ENCODE results near the gene CMC1.
A peak's percentile ranks its signal among the peaks of the same experiment; 100 is the strongest.
"Not testable (repeated sequence)": the region's sequence is repeated elsewhere in the genome, so short reads cannot be mapped to it uniquely, and the experiment has no call there.

CMC1 gene

GRCh38 chr3:28241221-28242160 lies at the start of gene CMC1:
Gene CMC1, plus strand, starts transcription at chr3:28241619. Its CDS starts 175 bp downstream, at chr3:28241794.
- FAIRE-seq, result peak; percentile 95

DNA sequence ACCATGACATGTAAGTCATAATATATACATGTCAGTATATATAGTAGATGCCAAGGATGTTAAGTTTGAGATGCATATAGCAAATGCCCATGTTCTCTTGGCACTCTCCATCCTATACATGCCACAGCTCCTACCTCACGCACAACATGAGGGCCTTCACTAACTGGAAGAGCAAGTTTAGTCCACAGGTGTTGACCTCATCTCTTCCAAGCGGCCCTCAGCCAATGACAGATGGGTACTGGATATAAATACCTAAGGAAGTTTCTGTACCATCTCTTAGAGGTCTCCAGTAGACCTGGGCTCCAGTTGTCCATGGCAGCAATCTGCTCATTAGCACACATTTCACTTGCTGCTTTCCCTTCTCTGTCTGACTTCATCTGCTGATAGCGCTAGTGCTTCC lies 43.3 kb upstream of the CMC1 start:
- no peak for FAIRE-seq

GRCh38 chr3:28198974-28199373 lies 42.4 kb upstream of the CMC1 start:
- FAIRE-seq, result no peak

DNA sequence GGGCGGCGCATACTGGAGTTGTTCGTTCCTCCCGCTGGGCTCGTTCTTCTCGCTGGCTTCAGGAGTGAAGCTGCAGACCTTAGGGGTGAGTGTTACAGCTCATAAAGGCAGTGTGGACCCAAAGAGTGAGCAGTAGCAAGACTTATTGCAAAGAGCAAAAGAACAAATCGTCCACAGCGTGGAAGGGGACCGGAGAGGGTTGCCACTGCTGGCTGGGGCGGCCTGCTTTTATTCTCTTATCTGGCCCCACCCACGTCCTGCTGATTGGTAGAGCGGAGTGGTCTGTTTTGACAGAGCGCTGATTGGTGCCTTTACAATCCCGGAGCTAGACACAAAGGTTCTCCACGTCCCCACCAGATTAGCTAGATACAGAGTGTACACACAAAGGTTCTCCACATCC lies 41.8 kb upstream of the CMC1 start:
- FAIRE-seq, result not testable (repeated sequence)

DNA sequence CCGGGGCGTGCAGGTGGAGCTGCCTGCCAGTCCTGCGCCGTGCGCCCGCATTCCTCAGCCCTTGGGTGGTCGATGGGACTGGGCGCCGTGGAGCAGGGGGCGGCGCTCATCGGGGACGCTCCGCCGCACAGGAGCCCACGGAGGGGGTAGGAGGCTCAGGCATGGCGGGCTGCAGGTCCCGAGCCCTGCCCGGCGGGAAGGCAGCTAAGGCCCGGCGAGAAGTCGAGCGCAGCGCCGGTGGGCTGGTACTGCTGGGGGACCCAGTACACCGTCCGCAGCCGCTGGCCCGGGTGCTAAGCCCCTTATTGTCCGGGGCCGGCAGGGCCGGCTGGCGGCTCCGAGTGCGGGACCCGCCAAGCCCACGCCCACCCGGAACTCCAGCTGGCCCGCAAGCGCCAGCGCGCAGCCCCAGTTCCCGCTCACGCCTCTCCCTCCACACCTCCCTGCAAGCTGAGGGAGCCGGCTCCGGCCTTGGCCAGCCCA lies 41.0 kb upstream of the CMC1 start:
- not testable (repeated sequence) for FAIRE-seq

DNA sequence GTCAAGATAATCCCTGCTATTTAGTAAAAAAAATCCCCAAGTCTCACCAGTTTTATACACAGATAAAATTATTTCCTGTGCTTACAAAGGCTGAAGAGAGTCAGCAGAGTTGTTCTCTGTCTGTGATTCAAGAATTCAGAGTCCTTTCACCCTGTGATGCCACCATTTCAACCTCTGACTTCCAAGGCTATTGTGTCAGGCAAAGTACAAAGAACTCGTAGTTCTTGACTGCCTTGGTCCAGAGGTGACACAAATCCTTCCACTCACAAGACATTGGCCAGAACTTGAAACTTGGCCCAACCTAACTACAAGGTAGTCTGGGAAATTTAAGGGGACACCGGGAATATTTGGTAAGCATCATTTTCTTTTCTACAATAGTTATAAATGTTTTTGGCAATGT lies 34.9 kb upstream of the CMC1 start:
- no peak for FAIRE-seq

GRCh38 chr3:28207000-28207733 lies 34.3 kb upstream of the CMC1 start:
- FAIRE-seq, result no peak

DNA sequence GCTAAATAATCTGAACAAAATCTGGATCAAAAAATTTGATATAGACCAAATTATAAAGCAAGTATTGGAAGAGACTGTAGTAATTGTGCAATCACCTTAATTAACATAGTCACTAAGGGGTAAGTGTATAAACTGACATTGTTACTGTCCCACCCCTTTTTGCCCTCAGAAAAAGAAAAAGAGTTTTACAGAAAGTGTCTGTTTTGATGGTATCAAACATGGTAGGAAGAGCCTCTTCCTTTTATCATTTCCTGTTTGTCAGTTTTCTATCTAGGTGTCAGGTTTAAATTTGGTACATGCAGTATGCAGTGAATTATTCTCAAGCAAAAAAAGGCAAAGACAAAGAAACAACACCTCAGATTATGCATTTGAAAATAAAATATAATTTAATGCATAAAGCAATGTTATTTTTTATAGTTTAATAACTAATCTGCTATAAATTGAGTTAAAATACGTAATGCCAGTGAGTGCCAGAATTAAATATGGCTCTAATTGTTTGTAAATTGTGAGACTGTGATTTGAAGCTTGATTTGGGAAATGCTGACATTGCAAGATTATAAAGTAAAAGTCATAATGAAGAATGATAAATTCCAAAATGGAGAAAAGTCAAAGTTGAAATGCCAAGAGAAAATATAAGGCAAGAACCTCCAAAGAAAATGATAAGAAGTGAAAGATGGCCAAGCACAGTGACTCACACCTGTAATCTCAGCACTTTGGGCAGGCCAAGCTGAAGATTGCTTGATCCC lies 30.3 kb upstream of the CMC1 start:
- no peak for FAIRE-seq

GRCh38 chr3:28212681-28213080 lies 28.7 kb upstream of the CMC1 start:
- FAIRE-seq, result no peak

- FAIRE-seq, result no peak
Observed at GRCh38 chr3:28215407-28215806, 26.0 kb upstream of the CMC1 start.

DNA sequence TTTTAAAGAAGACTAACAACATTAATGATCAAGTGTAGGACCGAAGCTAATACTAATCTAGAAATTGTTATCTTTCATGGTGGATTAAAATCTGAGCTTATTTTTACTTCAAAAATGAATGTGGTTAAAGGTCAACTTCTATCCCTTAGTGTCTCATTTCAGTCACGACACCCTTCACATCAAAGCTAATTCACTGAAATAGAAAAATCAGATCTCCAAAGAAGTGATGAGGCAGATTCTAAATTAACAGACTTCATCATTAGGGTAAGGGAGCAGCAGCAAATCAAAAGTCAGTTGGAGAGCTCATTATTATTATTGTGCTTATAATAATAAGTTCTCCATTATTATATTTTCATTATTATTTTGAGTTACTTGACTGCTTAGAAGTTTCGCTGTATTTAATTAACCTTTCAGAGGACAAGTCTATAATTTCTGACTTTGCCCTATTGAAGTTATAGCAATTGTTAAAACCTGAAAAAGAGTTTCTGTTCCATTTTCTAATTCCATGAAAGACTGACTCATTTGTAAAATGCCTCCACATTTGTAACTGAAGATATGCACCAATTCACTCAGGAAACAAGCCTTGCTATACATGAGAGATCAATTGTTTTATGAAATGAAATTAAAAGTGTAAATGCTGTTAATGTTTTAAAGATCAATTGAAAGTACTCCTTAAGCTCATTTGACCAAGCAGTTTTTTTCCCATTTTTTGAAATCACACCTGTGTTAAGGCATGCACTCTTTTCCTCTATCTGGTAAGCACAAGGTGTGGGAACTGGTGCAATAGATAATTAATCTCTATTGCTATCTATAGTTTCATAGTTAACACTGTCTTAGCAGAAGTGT lies 23.1 kb upstream of the CMC1 start:
- FAIRE-seq, result no peak

DNA sequence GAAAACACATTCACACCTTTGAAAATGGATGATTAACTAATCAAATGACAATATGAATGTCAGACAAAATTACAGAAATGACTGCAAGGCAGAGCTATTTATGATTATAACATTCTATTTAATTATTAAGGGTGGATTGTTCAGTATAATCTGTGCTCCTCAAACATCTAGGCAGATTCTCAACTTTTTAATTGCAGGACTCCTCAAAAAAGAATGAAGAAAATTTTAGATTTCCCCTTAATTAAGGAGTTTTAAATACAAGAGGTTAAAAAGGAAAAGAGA lies 22.6 kb upstream of the CMC1 start:
- FAIRE-seq, result no peak

DNA sequence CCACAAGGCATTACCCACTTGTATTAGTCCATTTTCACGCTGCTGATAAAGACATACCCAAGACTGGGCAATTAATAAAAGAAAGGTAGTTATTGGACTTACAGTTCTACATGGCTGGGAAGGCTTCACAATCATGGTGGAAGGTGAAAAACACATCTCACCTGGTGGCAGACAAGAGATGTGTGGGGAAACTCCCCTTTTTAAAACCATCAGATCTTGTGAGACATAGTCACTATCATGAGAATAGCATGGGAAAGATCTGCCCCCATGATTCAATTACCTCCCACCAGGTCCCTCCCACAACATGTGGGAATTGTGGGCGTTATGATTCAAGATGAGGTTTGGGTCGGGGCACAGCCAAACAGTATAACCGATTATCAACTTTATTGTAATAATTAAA lies 17.0 kb upstream of the CMC1 start:
- no peak for FAIRE-seq

GRCh38 chr3:28226020-28226419 lies 15.4 kb upstream of the CMC1 start:
- no peak for FAIRE-seq

DNA sequence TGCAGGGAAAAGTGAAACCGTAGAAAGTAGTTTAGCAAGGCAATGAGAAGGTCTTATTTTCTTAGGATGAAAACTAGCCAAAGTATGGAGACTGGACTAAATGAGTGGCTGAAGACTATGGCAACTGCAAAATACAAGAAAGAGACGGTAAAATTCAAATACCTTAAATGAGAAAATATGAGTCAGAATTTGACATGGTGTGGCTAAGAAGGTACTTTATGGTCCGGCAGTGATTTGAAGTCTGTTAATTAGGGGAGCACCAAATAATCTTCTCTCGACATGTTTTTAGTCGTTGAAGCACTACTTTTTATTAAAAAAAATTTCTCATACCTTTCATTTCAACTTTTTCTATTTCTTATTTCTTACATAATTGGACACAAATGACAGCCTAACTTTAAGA lies 12.8 kb upstream of the CMC1 start:
- no peak for FAIRE-seq

GRCh38 chr3:28232659-28233058 lies 8.8 kb upstream of the CMC1 start:
- FAIRE-seq, result no peak

GRCh38 chr3:28234454-28234853 lies 7.0 kb upstream of the CMC1 start:
- FAIRE-seq, result no peak

DNA sequence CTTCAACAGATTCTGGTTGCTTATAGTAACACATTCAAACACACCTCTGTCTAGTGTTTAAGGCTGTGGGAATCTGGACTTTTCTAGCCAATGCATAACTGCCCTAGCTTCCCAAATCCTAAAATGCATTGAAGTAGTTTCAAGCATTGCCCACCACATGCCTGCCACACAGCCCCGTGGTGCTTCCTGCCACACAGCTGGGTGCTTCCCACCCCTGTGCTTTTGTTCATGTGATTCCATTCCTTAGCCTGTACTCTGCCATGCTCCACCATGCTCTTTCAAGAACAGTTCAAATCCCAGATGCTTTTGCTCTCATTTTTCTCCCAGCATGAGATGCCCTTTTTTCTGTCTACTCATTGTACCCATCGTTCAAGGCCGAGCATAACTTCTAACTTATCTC lies 2.3 kb upstream of the CMC1 start:
- FAIRE-seq, result no peak

DNA sequence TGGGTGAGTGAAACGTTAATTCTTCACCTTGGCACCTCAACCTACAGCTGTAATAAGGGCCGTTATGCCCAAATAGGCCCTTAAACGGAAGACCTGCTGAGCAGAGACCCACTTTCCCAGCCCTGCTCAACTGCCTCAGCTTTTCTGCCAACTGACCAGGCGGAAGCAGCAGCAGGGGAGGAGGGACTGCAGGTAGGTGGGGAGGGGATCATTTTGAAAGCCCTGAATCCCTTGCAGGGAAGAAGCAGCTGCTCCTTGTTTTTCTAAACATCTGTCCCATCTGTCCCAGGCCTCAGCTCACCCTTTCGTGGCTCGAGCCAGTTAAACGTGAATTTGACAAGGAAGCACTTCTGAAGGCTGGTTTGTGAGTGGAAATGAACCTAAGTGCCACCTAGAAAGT lies 978 bp upstream of the CMC1 start:
- no peak for FAIRE-seq

- no peak for FAIRE-seq
Observed at GRCh38 chr3:28242519-28242918, 1.1 kb downstream of the CMC1 start.

DNA sequence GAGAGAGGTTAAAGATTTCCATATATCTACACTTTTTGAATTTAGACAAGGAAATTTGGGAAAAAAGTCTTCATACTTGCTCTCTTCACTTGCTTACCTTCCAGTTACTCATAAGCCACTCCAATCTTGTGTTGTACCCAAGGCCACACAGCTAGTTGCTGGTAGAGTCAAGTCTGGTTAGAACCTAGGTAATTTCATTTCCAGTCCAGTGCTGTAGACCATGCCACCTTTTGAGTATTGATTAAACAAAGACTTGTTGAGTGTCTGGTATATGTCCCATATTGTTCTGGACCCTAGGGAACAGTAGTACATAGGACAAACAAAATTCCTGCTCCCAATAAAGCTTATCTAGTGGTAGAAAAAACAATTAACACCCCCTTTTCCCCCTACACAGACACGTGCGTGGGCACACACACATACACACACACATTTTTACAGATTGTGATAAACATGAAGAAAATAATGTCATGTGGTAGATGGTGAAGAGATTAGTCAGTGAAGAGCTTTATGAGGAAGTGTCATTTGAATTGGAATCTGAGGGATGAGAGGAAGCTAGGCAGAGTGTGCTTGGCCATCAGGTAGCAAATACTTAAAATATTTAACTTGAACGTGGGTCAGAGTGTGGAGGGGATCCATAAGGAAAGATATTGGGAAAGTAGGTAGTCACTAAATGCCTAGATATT lies 2.1 kb downstream of the CMC1 start:
- no peak for FAIRE-seq

- FAIRE-seq, result no peak
Observed at GRCh38 chr3:28244491-28244890, 3.1 kb downstream of the CMC1 start.
